Measurements from ENCODE around the gene TRIM34. TPM values are rescaled to one million over a fixed set of nuclear protein-coding genes. Genes with fewer than 3 reads are reported as not detected.

Gene TRIM34
- total RNA-seq, 2 donors from 2014 or later: 0.68 to 1.2 TPM

DNA sequence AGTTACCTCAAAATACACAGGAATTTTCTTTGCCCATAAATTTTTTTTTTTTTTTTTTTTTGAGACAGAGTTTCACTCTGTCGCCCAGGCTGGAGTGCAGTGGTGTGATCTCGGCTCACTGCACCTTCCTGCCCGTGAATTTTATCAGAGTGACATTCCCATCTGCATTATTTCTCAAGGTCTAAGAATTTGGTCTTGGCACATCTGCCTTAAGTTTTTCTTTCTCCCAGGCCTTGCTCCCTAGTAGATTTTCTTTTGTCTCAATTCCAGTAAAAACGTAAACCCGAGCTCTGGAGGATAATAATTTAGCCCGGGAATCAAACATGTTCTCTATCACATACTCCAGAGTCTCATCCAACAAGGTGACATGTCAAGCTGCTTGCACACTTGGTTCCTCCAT, 16.0 kb upstream of the TRIM34 start:
- Histone ChIP-seq H3K9ac (ENCODE audit: extremely low read depth, low read length, poor library complexity, severe bottlenecking) (no peak overlapping the region), H3K27me3 (ENCODE audit: control insufficient read depth, insufficient read depth, low read length, poor library complexity, severe bottlenecking) (no peaks in the 10 kb centered on the region), H3K36me3 (ENCODE audit: control insufficient read depth, insufficient read depth, low read length) (peaks cover 38% of the 10 kb centered on the region), H3K27ac (ENCODE audit: low read depth, low read length) (no peak overlapping the region), H3K9me3 (ENCODE audit: control insufficient read depth, low read length) (no peaks in the 10 kb centered on the region), H3K4me1 (ENCODE audit: control insufficient read depth, insufficient read depth, low read length) (no peaks in the 10 kb centered on the region), H3K4me3 (ENCODE audit: low read length) (no peak overlapping the region)
- Mint-ChIP-seq H3K9me3 (no peaks in the 10 kb centered on the region), H3K4me1 (peaks cover 2% of the 10 kb centered on the region), H3K27me3 (ENCODE audit: insufficient read depth) (no peaks in the 10 kb centered on the region), H3K36me3 (ENCODE audit: low read depth) (peaks cover 59% of the 10 kb centered on the region), H3K27ac (no peak overlapping the region), H3K4me3 (no peak overlapping the region)
- DNase-seq: no peak
- WGBS, 2 experiments (ENCODE audit: insufficient coverage in 1 of 2, insufficient read length in 1 of 2): 94% methylated on average over 6 of the region's 6 CpGs
- no peak for TF ChIP-seq CTCF (conservative IDR thresholded peaks at IDR 0.05)

DNA sequence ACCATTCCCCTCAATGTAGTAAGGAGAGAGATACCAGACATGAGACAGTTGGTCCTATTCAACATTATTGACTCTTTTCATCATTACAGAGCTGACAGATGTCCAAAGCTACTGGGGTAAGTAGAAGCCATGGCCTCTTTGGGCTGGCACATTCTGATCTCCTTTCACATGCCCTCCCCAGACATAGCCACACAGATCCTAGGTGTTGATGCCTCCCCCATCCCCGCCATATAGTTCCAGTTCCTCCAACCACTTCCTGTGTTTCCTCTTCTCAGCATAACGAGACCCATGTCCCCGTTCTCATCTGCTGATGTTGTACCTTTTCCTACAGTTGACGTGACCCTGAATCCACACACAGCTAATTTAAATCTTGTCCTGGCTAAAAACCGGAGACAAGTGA, 14.4 kb upstream of the TRIM34 start:
- no peak for TF ChIP-seq CTCF (conservative IDR thresholded peaks at IDR 0.05)
- H3K4me3 Mint-ChIP-seq: no peak overlapping the region
- DNase-seq: no peak
- H3K4me1 ChIP-seq (ENCODE audit: control insufficient read depth, insufficient read depth, low read length): no peaks in the 10 kb centered on the region
- H3K36me3 ChIP-seq (ENCODE audit: control insufficient read depth, insufficient read depth, low read length): peaks cover 30% of the 10 kb centered on the region
- no peak overlapping the region for H3K27ac Mint-ChIP-seq
- WGBS, 2 experiments (ENCODE audit: insufficient coverage in 1 of 2, insufficient read length in 1 of 2): 95 to 96% methylated on average over 3 to 5 of the region's 5 CpGs
- no peak overlapping the region for H3K27ac ChIP-seq (ENCODE audit: low read depth, low read length)
- H3K27me3 ChIP-seq (ENCODE audit: control insufficient read depth, insufficient read depth, low read length, poor library complexity, severe bottlenecking): no peaks in the 10 kb centered on the region
- no peak overlapping the region for H3K9ac ChIP-seq (ENCODE audit: extremely low read depth, low read length, poor library complexity, severe bottlenecking)
- H3K36me3 Mint-ChIP-seq (ENCODE audit: low read depth): peaks cover 46% of the 10 kb centered on the region
- no peaks in the 10 kb centered on the region for H3K4me1 Mint-ChIP-seq
- no peak overlapping the region for H3K4me3 ChIP-seq (ENCODE audit: low read length)
- no peaks in the 10 kb centered on the region for H3K9me3 ChIP-seq (ENCODE audit: control insufficient read depth, low read length)
- no peaks in the 10 kb centered on the region for H3K27me3 Mint-ChIP-seq (ENCODE audit: insufficient read depth)
- no peaks in the 10 kb centered on the region for H3K9me3 Mint-ChIP-seq

- H3K27ac Mint-ChIP-seq: no peak overlapping the region
- H3K9me3 ChIP-seq (ENCODE audit: control insufficient read depth, low read length): no peaks in the 10 kb centered on the region
- H3K9ac ChIP-seq (ENCODE audit: extremely low read depth, low read length, poor library complexity, severe bottlenecking): no peak overlapping the region
- no peaks in the 10 kb centered on the region for H3K9me3 Mint-ChIP-seq
- no peak for DNase-seq
- 89% methylated on average over 10 of the region's 11 CpGs for WGBS, 2 experiments (ENCODE audit: insufficient coverage in 1 of 2, insufficient read length in 1 of 2)
- no peaks in the 10 kb centered on the region for H3K4me1 ChIP-seq (ENCODE audit: control insufficient read depth, insufficient read depth, low read length)
- no peaks in the 10 kb centered on the region for H3K4me1 Mint-ChIP-seq
- no peaks in the 10 kb centered on the region for H3K27me3 Mint-ChIP-seq (ENCODE audit: insufficient read depth)
- H3K27ac ChIP-seq (ENCODE audit: low read depth, low read length): no peak overlapping the region
- peaks cover 21% of the 10 kb centered on the region for H3K36me3 ChIP-seq (ENCODE audit: control insufficient read depth, insufficient read depth, low read length)
- no peaks in the 10 kb centered on the region for H3K27me3 ChIP-seq (ENCODE audit: control insufficient read depth, insufficient read depth, low read length, poor library complexity, severe bottlenecking)
- TF ChIP-seq CTCF (conservative IDR thresholded peaks at IDR 0.05): peak; percentile 70
- no peak overlapping the region for H3K4me3 Mint-ChIP-seq
- H3K36me3 Mint-ChIP-seq (ENCODE audit: low read depth): peaks cover 34% of the 10 kb centered on the region
- no peak overlapping the region for H3K4me3 ChIP-seq (ENCODE audit: low read length)
Observed at GRCh38 chr11:5611627-5612026, 13.2 kb upstream of the TRIM34 start.

All from endodermal cell (in vitro differentiated cells).